NCI-H2227 treated with DMSO at 0.1 percent for 48 hours (cell line): ENCODE data around the gene WDR91.
"Not testable (repeated sequence)": the region's sequence is repeated elsewhere in the genome, so short reads cannot be mapped to it uniquely, and the experiment has no call there.

ENCODE experiments used
- DNase-seq: peaks from one replicate; lab custom pipeline; 2025; lab: John Stamatoyannopoulos, UW

The WDR91 gene

DNA sequence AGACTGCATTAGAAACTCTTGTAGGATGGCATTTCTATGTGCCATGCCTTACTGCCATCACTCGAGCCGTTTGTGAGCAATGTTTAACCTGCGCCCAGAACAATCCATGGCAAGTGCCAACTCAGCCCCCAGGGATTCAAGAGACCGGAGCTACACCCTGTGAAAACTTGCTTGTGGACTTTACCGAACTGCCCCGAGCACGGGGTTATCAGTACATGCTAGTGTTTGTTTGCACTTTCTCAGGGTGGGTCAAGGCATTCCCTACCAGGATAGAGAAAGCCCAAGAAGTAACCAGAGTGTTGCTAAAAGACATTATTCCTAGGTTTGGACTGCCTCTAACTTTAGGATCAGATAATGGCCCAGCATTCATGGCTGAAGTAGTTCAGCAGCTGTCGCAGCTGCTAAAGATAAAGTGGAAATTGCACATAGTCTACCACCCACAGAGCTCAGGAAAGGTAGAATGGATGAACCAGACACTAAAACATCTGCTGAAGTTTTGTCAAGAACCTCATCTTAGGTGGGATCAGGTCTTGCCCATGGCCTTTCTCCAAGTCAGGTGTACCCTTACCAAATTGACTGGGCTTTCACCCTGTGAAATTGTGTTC lies 31.9 kb downstream of the WDR91 start:
- no peak for DNase-seq

DNA sequence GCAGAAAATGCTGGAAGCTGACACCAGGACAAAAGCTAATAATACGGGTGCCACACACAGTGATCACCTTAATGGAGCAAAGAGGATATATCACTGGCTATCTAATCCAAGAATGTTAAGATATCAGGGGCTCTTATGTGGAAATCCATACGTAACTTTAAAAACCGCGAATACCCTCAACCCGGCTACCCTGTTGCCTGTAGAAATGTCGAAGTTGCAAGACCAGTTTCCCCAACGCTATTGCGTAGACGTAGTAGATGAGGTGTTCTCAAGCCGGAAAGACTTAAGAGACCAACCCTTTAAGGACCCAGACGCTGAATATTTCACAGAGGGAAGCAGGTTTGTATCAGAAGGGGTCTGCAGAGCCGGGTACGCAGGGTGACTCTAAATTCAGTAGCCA lies 33.0 kb downstream of the WDR91 start:
- no peak for DNase-seq

DNA sequence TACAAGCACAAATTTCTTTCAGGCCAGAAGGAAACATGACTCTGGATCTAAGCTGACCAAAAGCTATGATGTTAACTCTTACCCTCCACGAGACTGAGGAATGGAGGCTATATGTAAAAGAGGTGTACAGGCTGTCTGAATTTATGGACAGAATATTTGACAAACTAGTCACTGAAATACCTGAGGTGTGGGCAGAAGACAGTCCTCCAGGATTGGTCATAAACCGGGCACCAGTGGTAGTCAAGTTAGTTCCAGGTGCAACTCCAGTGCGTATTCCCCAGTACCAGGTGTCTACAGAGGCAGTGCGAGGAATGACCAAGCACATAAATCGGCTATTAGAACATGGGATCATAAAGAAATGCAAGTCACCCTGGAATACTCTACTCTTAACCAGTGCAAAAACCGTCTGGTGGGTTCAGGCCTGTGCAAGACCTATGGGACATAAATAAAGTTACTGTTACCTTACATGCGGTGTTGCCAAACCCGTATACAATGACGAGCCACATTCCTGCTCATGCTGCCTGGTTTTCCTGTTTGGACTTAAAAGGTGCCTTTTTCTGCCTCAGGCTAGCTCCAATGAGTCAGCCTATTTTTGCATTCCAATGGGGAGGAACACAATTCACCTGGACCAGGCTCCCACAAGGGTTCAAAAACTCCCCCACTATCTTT lies 34.2 kb downstream of the WDR91 start:
- DNase-seq: no peak

DNA sequence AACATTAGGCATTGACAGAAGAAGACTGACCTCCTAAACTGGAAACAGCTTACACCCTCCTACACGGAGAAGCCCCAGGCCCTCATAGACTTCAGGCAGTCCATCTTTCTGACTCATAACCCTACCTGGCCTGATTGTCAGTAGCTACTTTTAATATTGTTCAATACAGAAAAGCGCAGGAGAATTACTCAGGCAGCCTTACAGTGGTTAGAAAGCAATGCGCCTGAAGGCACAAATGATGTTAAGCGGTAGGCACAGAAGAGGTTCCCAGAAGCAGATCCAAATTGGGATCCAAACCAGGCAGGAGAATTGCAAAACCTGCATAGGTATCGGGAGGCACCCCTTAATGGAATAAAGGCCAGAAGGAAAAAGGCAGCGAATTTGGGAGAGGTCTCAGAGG lies 35.4 kb downstream of the WDR91 start:
- DNase-seq: no peak

DNA sequence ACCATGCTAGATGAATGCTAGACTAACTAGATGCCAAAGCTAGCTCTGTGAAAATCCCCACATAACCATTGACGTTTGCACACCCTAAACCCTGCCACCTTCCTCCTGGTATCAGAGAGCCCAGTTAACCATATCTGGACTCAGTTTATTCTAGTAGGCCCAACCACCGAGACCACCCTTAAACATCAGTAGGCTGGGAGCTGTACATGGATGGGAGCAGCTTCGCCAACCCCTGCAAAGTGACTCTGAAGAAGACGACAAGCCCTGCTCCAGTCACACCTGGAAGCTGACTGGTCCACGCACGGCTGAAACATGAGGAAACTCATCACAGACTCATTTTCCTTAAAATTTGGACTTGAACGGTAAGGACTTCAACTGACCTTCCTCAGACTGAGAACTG lies 36.4 kb downstream of the WDR91 start:
- no peak for DNase-seq

DNA sequence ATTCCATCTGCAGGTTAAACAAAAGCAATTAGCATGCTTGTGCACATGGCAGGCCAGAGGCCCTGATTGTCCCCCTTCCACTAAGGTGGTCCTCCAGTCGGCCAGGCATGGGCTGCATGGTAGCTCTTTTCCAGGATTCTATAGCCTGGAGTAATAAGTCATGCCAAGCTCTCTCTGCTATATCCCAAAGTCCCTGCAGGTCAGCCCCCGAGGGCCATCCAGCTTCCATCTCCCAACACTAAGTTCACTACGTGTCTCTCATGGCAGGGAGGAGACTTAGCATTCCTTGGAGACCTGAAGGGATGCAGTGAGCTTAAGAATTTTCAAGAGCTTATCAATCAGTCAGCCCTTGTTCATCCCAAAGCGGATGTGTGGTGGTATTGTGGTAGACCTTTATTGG lies 37.4 kb downstream of the WDR91 start:
- not testable (repeated sequence) for DNase-seq

DNA sequence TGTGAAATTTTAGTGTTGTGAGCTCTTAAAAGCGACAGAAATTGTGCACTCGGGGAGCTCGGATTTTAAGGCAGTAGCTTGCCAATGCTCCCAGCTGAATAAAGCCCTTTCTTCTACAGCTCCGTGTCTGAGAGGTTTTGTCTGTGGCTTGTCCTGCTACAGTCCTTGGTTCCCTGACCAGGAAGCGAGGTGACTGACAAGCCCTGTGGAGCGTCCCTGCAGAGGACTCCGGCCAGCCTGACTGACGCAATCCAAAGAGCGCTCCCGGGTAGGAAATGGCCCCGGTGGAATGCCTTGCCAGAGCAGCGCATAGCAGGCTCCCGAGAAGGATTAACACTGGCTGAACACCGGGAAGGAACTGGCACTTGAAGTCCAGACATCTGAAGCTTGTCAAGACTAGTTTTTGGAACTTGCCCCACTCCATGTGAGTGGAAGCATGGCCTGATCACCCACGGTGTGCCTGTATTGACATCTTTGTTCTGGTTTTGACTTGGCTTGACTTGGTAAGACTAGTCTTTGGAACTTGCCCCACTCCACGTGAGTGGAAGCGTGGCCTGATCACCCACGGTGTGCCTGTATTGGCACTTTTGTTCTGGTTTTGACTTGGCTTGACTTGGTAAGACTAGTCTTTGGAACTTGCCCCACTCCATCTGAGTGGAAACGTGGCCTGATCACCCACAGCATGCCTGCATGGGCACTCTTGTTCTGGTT lies 39.6 kb downstream of the WDR91 start:
- DNase-seq: not testable (repeated sequence)

DNA sequence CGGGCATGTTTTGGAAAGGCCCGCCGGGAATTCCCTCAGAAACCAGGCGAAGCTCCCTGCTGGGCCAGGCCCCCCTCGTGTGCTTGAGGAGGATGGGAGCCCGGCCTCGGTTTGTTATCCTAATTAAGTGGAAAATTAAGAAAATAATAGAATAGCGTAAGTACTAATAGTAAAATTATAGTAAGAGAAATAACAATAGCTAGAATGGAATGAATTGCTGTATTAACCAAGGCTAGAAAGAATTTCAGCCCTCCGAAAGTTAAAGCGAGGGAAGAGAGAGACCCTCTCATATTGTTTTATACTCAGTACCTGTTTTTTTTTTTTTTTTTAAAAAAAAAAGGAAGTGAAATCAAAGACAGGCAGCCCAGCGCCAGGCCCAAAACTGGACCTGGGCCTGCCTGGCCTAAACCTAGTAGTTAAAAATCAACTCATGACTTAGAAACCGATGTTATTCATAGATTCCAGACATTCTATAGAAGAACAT lies 40.3 kb downstream of the WDR91 start:
- DNase-seq: not testable (repeated sequence)

DNA sequence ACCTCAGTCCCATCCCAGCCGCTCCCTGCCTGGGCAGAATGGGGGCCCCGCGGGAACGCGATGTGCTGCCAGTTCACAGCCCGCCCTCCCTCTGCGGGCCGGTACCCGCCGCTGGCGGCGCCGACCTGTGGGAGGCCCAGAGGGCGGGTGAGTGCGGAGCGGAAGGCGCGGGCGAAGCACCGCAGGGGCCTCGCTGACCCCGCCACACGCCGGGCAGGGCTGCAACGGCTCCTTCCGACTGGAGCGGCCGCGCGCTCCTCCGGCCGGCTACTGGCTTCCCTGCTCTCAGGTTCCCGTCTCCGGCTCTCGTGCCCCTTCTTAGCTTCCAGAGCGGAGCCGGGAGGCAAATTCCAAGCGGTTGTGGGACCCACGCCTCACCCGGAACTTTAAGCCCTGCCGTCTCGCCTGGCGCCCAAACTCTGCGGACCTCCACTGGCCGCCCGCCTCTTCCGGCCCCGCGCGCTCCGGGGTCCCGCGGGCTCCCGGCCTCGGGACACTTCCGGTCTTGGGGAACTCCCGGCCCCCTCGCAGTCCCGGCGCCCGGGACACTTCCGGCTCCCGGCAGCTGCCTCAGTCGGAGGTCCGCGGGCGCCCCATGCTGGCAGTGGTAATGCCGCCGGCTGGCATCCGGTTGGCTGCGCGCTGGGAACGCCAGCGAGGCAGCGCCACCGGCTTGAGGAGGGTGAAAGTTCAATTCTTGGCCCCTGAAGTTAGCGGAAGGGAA lies 40.9 kb downstream of the WDR91 start, which contains the start of gene CYREN:
TSS of gene CYREN (minus strand) at position 434 of the 724 bp plus-strand sequence. CDS start 1,785 bp downstream, outside the sequence.
- DNase-seq: peak; percentile 84

DNA sequence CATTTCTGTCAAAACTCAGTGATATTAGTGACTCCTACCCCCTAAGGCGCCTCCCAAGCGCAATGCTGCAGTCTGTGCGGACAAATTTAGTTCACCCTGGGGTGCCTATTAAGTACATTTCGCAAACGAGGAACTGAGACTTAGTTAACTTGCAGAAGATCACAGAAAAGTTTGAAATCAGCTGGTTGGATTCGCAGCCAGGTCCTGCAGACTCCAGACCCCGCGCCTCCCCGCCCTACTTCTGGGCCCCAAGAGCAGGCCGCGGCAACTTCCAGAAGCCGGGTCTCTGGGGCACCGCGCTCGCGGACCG lies 41.4 kb downstream of the WDR91 start:
- DNase-seq: no peak

DNA sequence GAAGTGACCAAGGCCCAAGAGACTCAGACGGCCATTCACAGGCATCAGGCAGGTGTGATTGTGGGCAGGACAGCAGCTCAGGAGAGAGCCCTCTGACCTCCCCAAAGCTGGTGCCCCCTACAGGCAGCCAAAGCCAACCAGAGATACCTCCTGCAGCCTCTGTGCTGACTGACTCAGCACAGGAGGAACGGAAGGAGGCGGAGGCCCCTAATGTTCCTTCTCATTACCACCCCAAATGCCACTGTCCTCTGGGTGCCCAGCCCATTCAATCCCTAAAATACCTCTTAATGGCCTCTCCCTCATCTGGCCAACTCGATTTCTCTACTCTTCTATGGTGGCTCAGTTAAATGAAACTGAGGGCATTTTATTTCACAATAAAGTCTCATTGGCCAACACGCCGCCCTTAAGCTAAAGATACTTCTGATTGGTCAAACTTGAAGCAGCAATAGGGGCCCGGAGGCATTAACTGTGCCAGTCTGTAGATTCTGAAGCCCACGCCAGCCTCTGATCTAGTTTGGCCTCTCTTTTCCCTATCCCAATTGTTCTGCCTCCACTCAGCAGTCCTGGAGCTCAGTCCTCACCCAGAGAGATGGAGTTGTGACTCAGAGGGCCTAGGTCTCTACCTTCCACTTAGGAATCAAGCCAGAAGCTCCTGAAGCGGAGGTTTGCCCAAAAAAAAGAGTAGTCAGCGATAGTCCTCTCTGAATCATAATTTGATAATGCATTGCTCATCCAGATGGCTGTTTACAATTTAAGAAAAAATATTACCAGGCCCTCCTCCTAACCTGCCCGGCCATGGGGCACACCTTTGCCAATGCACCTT lies 42.0 kb downstream of the WDR91 start:
- no peak for DNase-seq

DNA sequence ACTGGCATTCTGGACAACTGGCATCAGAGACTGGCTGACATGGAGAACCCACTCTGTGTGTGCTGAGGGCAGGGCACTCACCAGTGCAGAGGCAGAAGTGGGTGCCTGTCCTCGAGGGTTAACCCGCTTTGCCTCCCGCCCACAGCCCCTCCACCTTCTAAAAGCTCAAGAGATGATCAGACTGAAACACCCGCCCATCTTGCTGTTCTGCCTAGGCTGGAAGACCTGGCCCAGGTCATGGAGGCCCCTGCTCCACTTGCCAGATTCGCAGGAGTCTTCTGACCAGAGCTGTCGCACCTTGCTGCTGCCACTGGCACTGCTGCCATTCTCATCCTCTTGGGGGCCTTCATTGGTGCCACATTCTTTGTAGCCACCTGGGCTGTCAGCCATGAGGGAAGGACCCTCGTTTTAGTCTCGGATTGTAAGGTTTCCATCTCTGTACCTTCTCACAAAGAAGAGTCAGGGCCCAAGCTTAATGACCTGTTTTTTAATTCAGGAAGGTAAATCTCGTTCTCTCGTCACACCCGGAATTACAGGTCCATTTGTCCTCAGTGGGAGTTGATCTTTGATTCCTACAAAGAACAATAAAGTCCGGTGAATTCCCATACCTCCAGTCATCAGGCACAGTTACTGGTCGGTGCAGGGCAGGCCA lies 42.7 kb downstream of the WDR91 start:
- no peak for DNase-seq

DNA sequence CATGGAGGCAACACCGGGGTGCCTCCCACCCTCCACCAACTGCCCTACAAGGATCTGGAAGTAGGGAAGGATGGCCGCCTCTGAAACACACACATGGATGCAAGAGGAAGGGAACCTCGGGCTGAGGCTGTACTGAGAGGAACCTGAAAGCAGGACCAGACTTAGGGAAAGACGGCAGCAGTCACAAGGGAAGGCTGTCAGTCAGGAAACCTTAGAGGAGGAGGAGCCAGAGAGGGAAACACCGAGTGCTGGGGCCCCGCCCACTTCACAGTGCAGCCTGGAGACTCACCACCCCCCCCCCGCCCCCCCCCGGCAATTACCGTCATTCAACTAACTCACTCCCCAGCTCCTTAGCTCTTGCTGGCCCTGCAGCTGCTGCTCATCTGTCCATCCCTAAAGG lies 43.3 kb downstream of the WDR91 start:
- no peak for DNase-seq

DNA sequence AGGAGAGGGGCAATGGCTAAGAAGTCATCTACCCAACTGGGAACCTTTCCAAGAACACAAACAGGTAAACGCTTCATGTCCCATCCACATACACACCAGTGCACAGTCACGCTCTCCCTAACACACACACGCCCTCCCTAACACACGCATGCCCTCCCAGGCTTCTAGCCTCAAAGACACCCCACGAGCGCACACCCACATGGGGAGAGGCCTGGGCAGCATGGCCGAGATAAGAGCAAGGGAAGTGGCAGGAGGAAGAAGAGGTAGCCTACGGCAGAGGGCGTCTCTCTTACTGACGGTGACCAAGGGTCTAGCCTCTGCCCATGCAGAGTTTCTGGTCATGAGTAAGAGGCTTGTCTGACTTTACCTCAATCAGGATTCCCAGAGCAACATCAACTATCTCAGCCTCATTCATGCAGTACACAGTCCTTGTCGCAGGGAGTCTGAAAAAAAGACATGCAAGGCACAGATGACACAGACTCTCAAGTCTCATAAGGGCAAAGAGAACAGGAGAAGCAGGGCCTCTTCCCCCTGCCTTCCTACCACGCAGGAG lies 43.9 kb downstream of the WDR91 start:
- DNase-seq: no peak

DNA sequence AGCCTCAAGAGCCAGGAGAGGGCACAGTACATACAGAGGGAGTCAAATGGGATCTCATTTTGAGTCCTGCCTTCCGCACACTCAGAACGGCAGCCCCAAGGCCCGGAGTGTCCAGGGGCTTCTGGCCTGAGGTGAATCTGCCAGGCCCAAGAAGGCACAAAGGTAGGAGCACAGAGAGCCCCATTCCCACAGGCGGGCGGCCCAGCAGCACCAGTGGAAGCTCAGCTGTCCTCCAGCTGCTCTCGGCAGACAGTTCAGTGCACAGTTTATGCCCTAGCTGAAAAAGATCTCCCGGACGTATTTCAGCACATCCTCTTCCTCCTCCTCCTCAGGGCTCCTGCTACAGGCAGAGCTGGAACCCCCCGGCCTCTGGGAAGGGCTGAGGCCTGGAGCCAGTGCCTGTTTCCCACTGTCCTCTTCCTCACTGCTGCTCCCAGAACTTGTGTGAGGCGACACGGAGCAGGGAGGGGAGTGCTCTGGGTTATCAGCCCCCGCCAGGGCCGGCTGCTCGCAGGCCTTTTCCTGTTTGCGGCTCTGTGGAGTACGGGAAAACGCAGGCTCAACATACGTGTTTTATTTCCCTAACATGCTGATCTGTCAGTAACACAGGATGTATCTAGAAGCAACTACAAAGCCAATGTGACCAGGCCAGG lies 44.9 kb downstream of the WDR91 start:
- DNase-seq: no peak

DNA sequence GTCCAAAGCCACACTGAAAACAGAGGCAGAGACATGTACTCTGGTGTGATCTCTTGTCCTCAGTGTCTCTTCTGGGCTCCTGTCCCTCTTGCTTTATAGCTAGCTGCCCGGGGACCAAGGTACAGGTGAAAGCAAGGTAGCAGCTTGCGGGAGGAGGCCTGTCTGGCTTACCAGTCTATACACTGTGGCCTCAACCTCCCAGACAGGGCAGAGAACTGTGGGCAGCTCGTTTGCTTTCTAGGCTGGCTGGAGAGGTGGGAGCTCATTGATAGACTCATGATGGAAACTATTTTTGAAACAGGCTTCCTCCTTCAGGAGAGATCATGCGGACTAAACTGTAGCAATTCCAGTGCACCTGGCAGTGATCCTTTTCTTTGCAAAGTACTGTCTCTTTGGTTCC lies 45.5 kb downstream of the WDR91 start:
- DNase-seq: no peak

DNA sequence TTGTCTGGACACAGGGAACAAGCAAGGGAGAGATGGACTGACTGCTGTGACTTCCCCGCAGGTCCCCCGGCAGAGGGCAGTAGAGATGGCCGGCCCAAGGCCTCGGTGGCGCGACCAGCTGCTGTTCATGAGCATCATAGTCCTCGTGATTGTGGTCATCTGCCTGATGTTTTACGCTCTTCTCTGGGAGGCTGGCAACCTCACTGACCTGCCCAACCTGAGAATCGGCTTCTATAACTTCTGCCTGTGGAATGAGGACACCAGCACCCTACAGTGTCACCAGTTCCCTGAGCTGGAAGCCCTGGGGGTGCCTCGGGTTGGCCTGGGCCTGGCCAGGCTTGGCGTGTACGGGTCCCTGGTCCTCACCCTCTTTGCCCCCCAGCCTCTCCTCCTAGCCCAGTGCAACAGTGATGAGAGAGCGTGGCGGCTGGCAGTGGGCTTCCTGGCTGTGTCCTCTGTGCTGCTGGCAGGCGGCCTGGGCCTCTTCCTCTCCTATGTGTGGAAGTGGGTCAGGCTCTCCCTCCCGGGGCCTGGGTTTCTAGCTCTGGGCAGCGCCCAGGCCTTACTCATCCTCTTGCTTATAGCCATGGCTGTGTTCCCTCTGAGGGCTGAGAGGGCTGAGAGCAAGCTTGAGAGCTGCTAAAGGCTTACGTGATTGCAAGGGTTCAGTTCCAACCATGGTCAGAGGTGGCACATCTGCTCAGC lies 46.8 kb downstream of the WDR91 start:
- no peak for DNase-seq

DNA sequence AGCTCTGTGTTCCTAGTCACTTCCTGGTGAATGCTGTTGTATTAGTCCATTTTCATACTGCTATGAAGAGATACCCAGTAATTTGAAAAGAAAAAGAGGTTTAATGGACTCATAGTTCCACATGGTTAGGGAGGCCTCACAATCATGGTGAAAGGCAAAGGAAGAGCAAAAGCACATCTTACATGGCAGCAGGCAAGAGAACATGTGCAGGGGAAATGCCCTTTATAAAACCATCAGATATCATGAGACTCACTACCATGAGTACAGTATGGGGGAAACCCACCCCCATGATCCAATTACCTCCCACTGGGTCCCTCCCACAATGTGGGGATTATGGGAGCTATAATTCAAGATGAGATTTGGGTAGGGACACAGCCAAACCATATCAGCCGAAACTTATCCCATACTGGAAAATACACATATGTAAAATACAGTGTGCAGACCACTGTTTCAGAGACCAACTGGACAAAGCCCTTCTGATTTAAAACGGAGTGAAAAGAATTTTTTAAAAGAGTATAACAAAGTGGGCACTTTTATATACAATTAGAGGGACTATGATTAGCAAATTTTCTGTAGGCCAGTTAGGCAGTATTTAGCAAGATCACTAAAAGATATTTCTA lies 48.8 kb downstream of the WDR91 start:
- DNase-seq: no peak

DNA sequence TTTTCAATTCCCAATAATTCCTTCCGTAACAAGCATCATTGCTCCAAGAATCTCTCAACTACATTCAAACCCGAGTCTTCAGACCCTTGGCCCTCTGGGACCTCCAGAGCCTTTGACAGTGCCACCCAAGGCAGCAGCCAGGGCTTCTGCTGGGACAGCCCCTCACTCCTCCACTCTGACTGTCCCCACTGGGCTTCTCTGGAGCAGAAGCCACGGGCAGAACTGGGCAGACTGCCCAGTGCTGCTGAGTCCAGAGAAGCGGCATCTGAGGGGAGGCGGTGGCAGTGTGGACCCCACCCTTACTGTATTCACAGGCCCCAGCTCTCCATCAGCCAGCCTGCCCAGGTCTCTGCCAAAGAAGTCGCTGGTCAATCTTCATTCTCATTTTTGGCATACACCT lies 49.7 kb downstream of the WDR91 start:
- DNase-seq: no peak
